HT1080 (cell line): ENCODE data around the gene VIPR2. TPM values are rescaled to one million over a fixed set of nuclear protein-coding genes. Genes with fewer than 3 reads are reported as not detected.
"Not testable (repeated sequence)": the region's sequence is repeated elsewhere in the genome, so short reads cannot be mapped to it uniquely, and the experiment has no call there.

Experiments
- DNase-seq: peaks from one replicate; pipeline ENCODE4 v3.0.0-alpha.2; 2015; ENCODE audit warnings: low read depth
- polyA plus RNA-seq, 2 experiments: library from polyadenylated mRNA; depleted of rRNA; stranded (reverse); fragments of >200 nt; gene quantifications; 2 replicates each; pipeline ENCODE4 v1.2.3, GENCODE V29; 2015
- total RNA-seq: library from RNA; depleted of rRNA; stranded (reverse); fragments of >200 nt; shearing (Covaris generic); gene quantifications from 2 replicates; pipeline ENCODE4 v1.2.3, GENCODE V29; 2014; rRNA removed

VIPR2 gene
- not detected in 2 replicates for total RNA-seq
- polyA plus RNA-seq (2015; cell fraction: cytosol; rRNA removed) = not detected in 2 replicates
- not detected in 2 replicates for polyA plus RNA-seq (2015; cell fraction: nucleus; rRNA removed)

DNA sequence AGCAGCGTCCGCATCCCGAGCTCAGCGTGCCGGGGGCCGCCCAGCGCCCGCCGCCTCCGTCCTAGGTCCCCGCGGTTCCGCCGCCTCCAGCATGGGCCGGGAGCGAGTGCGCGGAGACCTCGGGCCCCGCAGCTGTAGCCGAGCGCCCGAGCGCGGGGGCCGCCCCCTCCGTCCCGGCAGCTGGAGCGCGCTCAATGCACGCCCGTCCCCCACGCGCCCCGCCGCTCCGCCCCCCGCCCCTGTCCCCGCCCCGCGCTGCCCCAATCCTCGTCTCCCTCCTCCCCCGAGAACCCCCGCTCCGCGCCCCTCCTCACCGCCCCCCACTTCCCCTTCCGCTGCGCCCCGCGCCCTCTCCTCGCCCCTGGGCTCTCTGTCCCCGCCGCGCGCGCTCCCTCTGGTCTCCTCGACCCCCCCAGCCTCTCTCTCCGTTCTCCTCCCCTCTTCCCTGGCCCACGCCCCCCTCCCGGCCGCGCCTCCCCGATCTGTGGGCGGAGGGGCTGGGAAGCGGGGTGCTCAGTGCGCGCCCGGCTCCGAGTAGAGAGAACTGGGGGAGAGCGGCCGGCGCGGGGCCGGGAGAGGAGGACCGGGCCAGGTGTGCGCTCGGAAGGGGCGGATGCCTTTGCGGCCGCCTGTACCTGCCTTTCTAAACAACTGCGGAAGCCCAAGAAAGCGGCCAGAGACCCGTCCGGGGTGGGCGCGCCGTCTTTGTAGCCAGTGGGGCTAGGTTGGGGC lies at the start of gene VIPR2:
TSS of gene VIPR2 (minus strand) at position 110 of the 732 bp plus-strand sequence. CDS start at position 14, 96 bp downstream.
- no peak for DNase-seq

DNA sequence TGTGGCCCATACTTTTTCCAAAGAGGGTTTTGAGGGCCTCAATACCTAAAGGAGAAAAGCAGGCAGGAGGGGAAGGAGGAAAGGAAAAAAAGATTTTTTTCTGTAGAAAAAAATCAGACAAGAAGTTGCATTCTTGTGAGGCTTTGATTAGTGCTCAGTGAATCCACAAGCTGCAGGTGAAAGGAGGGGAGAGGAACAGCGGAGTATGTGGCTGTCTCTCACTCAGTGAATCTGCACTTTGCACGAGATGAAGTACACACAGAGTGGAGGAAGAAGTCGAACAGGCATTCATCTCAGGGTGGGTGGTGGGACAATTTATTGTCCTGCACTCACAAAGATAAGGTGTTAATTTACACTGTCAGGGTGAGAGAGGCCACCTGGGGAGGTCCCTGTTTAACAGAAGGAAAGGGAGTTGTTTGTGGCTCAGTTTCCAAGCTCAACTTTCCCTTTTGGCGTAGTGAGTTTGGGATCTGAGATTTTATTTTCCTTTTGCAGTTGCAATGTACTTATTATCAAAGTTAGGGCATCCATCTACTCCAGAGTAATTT lies 49.0 kb upstream of the VIPR2 start:
- no peak for DNase-seq

DNA sequence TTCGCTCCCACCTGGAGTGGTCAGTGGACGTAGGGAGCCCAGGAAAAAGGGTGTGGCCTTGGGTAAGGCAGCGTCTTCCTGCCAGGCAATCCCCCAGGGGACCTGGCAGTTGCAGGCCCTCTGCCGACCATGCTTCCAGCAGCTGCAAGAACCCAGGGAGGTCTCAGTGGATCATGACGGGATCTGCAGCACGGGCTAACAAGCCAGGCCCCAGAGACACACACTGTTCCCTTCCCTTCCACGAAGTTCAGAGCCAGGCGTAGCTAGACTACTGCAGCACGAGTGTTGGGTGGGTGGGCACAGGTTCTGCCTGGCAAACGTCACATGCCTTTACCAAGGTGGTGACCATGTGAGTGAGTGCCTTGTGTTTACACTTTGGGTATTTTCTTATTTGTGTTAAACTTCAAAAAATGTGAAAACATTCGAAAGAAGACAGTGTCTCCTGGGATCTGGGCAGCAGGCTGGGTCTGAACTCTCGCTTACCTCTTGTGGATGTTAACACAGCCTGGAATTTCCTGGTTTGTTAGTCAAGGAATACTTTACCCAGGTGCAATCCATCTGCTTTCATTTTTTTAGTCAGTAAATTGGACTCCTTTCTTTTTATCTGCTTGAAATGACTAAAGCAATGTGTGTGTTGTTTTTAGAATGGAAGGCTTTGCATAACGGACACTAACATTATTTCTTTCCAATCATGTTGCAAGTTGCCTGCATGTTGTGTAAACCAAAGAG lies 48.2 kb upstream of the VIPR2 start:
- DNase-seq = no peak

GRCh38 chr7:159192013-159192412 lies 47.3 kb upstream of the VIPR2 start:
- DNase-seq = no peak

- no peak for DNase-seq
These were observed 46.6 kb upstream of the VIPR2 start for GRCh38 chr7:159191236-159191635.

- DNase-seq = no peak
These were observed 43.3 kb upstream of the VIPR2 start for GRCh38 chr7:159188011-159188410.

GRCh38 chr7:159179241-159179640 lies 34.6 kb upstream of the VIPR2 start:
- no peak for DNase-seq

- DNase-seq = no peak
These were observed 32.8 kb upstream of the VIPR2 start for GRCh38 chr7:159177284-159177953.

GRCh38 chr7:159175792-159176191 lies 31.1 kb upstream of the VIPR2 start:
- no peak for DNase-seq

- not testable (repeated sequence) for DNase-seq
These were observed 30.4 kb upstream of the VIPR2 start for GRCh38 chr7:159175100-159175499.

DNA sequence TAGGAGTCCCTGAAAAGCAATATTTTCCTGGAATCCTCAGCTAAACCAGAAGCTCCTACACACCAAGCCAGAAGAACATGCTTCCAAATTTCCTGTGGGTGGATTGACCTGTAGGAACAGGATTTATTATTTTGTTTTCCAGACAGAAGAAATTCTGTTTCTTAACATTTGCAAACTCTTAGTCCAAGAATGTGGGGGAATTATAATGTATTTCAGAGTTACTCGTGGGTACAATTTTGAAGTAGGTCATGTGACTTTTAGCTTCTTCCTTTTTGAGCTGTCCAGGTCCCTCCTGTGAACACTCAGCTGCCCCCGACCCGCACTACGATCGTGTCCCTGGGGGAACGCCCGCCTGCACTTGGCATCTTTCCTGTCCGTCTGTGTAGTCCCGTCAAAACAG lies 27.7 kb upstream of the VIPR2 start:
- no peak for DNase-seq

- DNase-seq = no peak
These were observed 24.7 kb upstream of the VIPR2 start for GRCh38 chr7:159169391-159169790.

DNA sequence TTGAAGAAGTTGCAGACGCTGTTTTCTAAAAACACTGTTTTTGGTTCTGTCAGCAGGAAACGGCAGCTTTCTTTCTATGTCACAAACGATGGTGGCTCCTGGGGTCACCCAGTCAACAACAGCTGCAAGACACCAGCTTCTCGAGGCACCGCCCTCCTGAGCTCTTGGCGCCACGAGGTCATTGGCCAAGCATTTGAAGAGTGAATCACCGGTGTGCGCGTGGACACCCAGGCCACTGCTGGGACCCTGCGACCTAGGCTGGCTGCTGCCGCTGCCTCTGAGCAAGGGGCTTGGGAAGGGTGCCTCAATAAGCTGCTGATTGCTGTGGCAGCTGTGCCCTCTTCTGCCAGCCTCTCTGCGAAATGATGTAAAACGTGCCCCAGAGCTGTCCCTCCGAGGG lies 22.5 kb upstream of the VIPR2 start:
- no peak for DNase-seq

- no peak for DNase-seq
These were observed 21.9 kb upstream of the VIPR2 start for GRCh38 chr7:159166530-159166929.

- no peak for DNase-seq
These were observed 20.7 kb upstream of the VIPR2 start for GRCh38 chr7:159165352-159165751.

- not testable (repeated sequence) for DNase-seq
These were observed 19.1 kb upstream of the VIPR2 start for GRCh38 chr7:159163703-159164301.

DNA sequence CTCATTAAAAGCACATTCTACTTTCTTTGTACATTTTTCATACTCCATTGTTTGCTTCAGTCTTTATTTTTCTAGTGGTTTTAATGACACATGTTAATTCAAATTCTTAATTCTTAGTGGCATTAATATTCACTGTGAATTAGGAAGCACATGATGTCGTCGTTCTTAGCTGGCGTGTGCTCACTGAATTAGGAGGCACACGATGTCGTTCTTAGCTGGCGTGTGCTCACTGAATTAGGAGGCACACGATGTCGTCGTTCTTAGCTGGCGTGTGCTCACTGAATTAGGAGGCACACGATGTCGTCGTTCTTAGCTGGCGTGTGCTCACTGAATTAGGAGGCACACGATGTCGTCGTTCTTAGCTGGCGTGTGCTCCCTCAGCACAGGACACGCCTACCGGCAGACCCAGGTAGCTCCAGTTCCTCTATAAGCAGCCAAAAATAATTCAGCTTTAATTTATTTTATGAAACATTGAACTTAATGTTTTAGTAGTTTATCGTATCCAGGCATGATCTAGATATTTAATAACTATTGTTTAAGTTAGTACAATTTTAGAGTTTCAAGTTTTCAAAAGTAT lies 17.5 kb upstream of the VIPR2 start:
- not testable (repeated sequence) for DNase-seq

DNA sequence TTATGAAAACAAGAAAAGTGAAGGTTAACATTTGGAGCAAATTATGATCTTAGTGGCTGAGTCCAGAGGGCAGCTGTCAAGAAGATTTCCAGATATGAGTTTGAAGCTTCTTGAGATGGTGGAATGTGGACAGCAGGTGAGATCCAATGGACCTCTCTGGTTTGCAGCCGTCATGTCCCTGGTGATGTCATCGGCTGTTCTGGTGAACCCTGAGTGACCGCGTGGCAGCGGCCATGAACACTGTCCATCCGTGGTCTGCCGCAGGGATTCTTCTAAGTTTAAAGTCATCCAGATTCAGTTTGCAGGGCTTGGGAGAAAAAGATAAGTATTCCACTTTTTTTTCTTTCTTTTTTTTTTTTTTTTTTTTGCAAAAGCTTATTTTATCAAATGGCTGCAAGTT lies 15.8 kb upstream of the VIPR2 start:
- no peak for DNase-seq

DNA sequence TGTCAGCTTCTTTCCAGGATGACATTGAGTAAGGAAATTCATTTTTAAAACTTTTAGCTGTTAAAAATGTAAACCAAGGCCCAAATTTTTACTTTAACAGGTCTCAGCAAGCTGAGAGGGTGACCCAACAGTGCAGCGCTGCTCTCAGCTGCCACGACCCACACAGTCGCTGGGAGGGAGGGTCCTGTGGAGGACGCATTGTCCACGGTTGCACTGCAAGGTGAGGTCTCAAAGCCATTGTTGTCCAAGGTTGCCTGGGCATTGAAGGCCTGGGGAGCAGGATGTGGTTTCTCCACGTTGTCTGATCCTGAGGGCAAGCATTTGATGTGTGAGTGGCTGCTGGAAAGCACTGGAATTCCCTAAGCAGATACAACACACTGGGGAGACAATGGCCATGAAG lies 15.1 kb upstream of the VIPR2 start:
- no peak for DNase-seq

GRCh38 chr7:159158888-159159405 lies 14.3 kb upstream of the VIPR2 start:
- no peak for DNase-seq
